ENCODE results near the gene TSPAN4.

DNA sequence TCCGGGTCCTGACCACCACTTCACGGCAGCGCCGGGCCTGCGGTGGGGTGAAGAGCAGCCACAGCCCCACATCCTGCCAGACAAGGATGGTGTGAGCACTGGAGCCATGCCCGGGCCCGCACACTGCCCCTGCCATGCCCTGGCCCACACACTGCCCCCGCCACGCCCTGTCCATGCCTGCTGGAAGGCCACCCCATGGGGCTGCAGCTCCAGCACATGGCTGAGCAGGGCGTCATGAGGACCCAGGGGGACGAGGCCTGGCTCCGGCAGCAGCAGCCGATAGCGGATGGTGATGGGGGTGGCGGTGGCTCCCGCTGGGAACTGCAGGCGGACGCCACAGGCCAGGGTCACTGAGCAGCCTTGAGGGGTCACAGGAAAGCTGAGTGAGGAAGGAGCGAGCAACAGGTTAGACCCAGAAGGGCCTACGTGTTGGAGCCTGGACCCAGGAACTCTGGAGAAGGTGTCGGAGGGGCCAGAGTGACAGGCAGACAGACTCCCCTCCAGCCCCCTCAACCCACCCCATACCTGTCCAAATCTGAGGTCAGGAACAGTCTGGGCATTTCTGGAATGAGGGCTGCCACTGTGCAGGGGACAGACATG, 40.5 kb upstream of the TSPAN4 start:
- TF ChIP-seq CTCF (IDR thresholded peaks at IDR 0.05) (no peak), POLR2A (IDR thresholded peaks at IDR 0.05) (no peak), POLR2AphosphoS5 (IDR thresholded peaks at IDR 0.05) (no peak)
